Activated CD4-positive, alpha-beta T cell treated with anti-CD3 and anti-CD28 coated beads, Interleukin-2, Interleukin-4, amounts not matched to agents 100 ng/mL and 50 ng/mL, durations not matched to agents 16 hours and 8 hours (primary cell): ENCODE measurements around the gene RPL19.
A peak's percentile ranks its signal among the peaks of the same experiment; 100 is the strongest.
"Not testable (repeated sequence)": the region's sequence is repeated elsewhere in the genome, so short reads cannot be mapped to it uniquely, and the experiment has no call there.

Experiments used
- DNase-seq: peaks from one replicate; pipeline ENCODE4 v3.0.0-alpha.2; 2020; ENCODE audit warnings: low spot score

RPL19 gene

DNA sequence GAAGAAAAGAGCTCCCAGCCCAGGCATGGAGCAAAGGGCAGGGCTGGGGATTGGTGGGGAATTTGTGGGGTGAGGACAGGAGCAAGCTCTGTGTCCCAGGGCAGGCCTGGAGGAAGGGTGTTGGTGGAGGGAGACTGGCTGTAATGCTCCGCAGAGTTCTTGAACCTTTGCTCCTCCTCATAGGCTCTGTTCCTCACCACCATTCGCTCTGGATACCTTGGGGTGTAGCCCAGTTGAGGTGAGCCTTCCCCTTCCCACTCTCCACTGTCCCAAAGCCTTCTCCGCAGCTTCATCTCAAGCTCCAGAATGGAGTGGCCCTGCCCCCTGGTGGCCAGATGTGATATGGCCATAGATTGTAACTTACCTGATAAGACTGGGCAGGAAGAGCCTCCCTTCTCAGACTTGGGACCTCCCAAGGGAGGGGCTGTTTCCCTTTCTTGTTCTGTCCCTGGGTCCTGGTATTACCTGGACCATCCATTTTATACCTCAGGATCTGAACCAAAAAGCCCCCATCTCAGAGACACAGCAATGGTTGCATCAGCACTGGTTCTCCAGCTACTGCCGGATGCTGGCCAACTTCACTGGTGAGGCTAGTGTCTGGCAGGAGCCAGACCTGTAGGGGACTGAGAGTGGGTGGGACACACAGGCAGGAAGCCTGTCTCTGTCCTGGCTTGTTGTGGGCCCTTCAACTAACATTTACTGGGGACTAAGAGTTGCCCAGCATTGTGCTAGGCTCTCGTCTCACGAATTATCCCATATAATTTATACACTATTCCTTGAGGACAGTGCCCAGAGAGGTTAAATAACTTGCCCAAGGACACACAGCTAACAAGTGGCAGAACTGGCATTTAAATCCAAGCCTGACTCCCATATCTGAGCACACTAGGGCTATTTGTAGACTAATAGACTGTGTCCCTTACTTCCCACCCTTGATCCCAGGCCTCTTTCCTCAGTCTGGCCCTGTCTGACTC lies 44.8 kb downstream of the RPL19 start:
- peak; percentile 85 for DNase-seq

DNA sequence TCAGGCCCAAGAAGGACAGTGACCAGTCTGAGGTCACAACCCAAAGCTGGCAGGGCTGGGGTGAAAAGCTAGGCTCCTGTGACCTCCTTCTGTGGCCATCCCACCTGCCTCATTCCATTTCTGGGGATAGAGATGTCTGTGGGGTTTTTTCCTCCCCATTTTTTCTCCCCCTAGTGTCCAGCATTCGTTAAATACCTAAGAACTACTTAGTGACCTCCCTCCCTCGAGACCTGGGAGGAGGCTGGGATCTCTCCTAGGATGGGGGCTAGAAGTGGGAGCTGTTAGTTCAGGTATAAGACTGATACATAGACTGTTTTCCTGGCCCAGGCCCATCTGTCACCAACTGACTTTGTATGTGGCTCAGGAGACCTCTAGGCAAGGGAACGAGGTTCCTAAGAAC lies 46.2 kb downstream of the RPL19 start:
- DNase-seq: no peak

DNA sequence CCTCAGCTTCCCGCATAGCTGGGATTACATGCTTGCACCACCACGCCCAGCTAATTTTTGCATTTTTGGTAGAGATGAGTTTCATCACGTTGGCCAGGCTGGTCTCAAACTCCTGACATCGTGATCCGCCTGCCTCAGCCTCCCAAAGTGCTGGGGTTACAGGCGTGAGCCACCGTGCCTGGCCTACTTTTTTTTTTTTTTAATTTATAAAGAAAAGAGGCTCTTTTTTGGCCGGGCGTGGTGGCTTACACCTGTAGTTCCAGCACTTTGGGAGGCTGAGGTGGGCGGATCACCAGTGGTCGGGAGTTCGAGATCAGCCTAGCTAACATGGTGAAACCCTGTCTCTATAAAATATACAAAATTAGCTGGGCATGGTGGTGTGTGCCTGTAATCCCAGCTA lies 50.0 kb downstream of the RPL19 start:
- DNase-seq: not testable (repeated sequence)

- no peak for DNase-seq
Observed at GRCh38 chr17:39251997-39252396, 51.9 kb downstream of the RPL19 start.

DNA sequence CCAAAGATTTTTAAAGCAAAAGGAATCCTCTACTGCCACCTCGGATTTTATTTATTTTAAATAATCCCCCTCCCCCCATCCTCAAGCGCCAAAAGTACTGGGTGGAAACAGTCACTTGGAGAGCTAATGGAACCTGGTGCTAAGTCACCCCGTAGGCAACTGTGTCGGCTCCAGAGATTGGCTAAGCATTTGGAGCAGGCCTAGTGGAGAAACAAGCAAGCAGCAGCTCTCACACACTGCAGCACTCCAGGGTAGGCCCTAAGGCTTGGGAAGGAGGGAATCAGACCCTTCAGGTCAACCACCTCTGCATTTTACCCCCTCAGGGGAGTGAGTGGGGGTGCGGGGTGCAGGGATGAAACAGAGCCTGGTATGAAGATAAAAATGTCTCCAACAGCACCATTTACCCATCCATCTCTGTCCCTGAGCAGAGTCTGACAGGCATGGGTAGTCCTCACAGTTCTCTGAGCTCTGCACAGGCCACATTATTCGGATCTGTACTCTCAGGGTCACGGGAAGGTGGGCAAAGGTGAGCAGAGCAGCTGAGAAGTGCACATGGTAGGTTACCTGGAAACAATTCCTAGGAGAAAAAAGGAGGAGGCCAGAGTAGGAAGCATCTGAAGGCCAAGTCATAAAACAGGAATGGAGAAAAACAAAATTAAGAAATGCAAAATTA lies 52.8 kb downstream of the RPL19 start:
- DNase-seq: no peak
